GM18858 (cell line): ENCODE data around the gene GSAP.

Source experiments
- ATAC-seq: cut with Tn5 transposase; IDR thresholded peaks from one replicate; pipeline ENCODE4 v1.9.1; 2021; ENCODE audit not compliant: unreplicated experiment

GSAP gene, protein sequence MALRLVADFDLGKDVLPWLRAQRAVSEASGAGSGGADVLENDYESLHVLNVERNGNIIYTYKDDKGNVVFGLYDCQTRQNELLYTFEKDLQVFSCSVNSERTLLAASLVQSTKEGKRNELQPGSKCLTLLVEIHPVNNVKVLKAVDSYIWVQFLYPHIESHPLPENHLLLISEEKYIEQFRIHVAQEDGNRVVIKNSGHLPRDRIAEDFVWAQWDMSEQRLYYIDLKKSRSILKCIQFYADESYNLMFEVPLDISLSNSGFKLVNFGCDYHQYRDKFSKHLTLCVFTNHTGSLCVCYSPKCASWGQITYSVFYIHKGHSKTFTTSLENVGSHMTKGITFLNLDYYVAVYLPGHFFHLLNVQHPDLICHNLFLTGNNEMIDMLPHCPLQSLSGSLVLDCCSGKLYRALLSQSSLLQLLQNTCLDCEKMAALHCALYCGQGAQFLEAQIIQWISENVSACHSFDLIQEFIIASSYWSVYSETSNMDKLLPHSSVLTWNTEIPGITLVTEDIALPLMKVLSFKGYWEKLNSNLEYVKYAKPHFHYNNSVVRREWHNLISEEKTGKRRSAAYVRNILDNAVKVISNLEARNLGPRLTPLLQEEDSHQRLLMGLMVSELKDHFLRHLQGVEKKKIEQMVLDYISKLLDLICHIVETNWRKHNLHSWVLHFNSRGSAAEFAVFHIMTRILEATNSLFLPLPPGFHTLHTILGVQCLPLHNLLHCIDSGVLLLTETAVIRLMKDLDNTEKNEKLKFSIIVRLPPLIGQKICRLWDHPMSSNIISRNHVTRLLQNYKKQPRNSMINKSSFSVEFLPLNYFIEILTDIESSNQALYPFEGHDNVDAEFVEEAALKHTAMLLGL

DNA sequence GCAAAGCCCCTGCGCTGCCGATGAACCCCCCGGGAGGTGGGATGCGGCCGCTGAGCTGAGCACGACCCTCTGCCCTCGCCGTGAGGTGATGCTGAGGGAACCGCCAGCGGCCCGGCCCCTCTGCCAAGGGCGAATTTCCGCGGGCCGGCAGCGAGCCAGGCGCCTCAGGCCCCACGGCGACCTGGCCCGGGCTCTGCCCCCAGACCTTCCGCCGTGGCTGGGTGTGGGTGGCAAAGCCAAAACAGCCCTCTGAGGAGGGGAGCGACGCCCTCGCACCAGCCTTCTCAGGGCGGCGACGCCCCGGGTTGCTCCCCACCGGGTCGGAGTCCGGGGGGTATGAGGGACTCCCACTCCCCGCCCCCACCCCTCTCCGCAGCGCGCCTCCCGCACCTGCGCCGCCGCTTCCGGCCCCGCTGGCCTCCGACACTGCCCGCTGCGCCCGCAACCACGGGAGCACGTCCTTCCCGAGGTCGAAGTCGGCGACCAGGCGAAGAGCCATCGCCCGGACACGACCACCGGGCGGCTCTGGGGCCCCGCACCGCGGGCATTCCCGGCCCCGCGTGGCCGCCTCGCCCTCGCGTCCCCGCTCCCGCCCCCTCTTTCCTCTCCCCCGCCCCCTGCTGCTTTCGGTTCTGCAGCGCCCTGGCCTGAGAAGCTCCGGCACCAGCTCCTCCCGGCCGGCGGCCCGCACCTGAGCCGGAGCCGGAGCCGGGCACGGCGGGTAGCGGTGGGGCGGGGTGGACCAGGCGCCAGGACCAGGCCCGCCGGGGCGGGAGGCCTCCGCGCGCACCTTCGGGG, at the start of gene GSAP:
GSAP (minus strand) TSS at position 527 of the 798 bp plus-strand sequence; CDS start at position 499, 28 bp downstream.
- ATAC-seq: peak; percentile 41

DNA sequence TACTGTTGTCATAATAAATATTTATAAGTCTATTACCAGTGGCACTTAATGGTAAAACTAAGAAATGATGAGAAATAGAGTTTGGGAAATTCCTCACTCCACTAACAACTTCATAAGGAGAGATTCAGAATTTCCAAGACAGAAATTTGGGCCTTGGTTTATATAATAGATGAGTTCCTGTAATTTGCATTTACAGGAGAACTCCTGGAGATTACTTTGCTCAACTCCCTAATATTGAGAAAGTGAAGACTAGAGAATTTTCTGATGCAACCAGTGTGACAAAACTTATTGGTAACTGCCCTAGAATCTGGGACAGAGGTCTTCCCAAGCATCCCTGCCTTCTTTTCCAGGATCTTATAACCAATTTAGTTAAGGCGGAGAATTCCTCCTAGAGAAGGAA, 49.1 kb upstream of the GSAP start:
- no peak for ATAC-seq

DNA sequence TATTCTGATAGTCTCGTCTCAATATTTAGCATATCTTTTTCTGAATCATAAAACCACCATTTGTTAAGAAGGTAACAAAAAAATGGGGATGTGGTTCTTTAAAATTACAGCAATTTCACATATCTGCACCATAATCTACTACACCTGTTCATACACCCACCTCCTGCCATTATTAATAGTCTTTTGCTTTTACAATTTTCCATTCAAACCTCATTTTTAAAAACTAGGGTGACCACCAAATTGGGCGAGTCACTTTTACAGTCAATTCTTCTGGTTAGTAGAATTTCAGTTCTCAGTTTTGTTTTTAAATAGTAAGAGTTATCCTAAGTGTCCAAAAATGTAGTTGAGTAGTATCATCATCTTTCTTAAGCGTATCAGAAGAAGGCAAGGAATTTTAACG, 48.4 kb upstream of the GSAP start:
- peak; percentile 55 for ATAC-seq

DNA sequence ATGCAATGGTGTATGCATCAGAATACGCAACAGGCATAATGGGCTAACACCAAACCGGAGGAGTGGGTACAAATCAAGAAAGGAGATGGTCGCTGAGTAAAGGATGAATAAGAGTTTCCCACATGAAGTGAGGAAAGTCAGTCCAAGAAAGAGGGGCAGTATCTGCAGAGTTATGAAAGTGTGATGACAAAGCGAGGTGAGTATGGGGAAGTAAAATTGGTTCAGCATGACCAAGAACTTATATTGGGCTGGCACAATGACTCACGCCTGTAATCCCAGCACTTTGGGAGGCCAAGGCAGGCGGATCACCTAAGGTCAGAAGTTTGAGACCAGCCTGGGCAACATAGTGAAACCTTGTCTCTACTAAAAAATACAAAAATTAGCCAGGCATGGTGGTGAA, 47.5 kb upstream of the GSAP start:
- ATAC-seq: peak; percentile 60

DNA sequence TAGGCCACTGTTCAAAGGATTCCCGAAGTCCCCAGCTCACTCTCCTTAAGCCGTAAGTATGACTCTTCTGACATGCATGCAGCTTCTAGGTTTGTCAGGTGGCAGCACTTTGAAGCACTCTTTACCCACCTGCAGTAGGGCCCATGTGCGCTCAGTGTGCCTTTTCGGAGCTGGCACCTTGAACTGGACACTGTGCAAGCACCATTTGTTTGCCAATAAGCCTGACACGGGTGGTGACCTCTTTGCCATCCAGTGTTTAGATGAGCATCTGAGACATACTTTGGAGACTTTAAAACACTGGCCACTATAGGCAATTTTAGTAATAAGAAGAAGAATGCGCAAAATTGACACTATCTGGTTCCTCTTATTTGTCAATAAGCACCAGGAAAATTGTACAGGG, 45.7 kb upstream of the GSAP start:
- ATAC-seq: no peak

DNA sequence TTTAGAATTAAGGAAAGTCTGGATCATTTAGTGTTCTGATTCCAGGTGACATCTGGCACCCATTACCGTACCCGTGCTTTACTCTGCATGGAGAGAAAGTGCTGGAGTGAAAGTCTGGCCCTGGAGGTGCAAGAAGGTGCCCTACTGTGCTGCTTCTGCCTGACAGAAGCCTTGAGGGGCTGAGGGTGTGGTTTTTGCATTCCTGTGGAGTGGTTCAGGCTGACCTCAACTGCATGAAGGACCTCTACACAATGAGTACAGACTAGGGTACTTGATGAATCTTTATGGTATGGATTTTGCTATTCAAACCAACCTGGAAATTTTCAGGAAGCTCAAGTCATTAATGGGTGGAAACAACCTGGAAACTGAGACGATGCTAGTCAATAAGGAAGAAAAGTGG, 45.1 kb upstream of the GSAP start:
- ATAC-seq: no peak

DNA sequence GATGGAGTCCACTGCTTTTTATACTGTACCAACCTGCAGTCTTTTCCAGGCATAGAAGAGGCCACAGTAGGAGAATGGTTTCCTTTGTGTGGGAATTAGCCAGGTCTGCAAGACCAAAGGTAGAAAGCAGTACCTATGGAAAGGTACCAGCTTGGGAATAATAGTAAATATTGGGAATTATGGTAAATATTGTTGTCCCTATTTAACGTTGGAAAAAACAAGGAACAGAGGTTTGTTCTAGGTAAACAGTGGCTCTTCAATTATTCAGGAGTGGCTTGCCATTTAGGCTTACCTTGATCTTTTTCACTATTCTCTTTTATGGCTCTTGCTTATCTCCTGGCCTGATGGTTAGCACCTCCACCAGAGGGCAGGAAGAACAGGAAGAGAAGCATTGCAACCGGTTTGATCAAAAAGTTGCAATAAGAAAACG, 43.9 kb upstream of the GSAP start:
- ATAC-seq: no peak

DNA sequence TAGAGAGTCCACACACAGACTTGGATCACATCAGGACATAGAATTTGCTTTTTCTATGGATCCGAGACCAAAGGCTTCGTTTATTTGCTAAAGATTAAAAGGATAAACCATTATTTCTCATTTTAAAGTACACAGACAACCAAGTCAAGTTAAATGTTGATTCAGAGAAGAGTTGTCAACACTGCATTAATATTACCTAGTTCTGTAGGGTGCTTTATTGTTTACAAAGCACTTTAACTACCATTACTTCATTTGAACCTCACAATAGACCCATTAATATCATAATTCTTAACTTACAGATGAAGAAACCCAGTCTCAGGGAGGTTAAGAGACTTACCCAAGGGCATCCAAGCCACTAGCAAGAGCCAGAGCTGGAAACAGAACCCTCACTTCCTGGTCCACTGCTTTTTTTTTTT, 43.2 kb upstream of the GSAP start:
- ATAC-seq: no peak

DNA sequence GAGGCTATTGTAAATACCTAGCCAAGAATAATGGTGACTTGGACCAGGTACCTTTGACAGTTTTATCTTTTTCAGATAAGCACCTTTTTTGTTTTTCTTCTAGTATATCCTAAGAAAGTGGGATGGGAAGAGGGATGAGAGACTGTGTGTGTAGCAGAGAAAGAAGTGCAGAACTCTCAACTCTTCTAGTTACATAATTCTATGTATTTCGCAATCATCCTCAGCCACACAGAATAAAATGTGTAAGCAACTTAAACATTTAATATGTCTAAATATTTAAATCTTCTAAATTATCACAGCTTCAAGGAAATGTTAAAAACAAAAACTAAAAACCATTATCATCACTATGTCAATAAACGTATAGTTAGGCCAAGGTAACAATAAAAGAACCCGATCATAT, 42.6 kb upstream of the GSAP start:
- no peak for ATAC-seq

DNA sequence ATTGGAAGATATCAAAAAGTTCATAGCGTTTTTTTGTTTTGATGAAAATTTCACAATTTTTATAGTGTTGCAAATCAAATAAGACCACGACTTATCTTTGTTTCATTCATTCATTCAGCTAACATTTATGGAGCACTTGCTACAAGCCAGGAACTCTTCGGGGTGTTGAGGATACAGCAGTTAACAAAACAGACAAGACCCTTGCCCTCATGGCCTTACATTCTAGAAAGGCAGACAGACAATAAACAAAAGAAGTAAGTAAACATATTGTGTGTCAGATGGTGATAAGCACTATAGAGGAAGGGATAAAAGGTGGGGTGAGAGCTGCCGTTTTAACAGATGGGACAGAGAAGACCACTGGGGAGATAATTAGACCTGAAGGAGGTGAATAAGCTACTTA, 41.6 kb upstream of the GSAP start:
- ATAC-seq: no peak

DNA sequence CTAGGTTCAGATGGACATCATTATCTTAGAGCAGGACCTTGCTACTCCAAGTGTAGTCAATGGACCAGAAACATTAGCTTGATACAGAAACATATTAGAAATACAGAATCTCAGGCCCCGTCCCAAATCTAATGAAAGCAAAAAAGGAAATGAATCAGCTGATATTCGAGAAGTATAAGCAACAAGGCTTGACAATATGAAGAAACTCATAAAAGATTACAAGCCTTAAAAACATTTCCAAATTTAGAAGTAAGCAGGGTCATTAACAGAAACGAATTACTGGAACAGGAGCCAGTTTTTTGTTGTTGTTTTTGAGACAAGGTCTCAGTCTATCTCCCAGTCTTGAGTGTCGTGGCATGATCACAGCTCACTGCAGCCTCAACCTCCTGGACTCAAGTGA, 40.5 kb upstream of the GSAP start:
- ATAC-seq: no peak

DNA sequence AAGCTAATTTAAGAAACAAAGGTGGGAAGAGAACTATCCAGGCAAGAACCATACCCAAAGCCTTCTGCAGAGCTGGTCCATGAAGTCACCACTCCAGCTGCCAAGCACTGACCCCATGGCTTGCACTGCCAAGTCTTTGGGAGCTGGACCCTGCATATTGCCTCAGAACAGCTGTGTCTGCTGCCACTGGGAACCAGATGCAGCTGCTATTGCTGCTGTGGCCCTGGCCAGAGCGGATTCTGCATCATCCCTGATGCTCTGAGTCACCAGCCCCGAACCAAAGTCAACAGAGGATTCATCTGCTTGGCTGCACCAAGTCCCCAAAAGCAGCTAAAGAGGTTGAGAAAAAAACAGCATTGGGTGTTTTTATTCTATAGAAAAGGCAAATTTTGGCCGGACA, 39.2 kb upstream of the GSAP start:
- ATAC-seq: no peak

DNA sequence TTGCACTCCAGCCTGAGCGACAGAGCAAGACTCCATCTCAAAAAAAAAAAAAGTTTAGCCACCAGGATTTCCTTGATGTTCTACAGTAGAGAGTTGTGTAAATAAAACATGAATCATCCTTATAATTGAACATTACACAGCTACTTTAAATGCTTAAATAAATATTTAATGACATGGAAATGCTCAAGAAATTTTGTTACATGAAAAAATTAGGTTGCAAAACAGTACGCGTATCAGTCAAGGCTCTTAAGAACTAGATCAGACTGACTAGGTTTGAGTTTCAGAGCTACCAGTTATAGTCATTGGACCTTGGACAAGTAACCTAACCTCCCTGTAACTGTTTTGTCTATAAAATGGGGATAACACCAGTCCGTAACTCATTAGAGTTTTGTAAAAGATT, 38.7 kb upstream of the GSAP start:
- no peak for ATAC-seq

DNA sequence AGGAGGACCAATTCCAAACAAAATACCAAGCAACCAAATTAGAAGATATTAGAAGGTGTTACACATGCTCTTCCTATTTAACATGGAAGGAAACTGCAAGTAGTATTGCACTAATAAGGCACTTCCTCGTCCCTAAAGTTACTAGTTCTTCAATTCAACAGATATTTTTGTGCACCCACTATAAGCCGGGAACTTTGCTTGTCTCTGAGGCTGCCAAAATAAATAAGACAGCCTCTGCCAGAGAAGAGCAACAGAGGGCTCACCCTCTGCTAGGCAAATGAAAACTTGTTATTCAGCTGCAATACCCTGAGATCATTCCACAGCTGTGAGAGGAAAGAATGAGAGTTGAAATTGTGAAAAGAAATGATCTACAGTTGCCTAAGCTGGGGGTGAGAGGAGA, 37.4 kb upstream of the GSAP start:
- no peak for ATAC-seq

DNA sequence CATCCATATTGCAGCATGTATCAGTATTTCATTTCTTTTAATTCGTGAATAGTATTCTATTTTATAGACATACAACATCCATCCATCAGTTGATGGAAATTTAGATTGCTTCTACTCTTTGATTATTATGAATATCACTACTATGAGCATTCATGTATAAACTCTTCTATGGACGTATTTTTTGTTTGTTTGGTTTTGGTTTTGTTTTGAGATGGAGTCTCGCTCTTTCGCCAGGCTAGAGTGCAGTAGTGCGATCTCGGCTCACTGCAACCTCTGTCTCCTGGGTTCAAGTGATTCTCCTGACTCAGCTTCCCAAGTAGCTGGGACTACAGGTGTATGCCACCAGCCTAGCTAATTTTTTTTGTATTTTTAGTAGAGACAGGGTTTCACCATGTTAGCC, 35.8 kb upstream of the GSAP start:
- peak; percentile 77 for ATAC-seq

DNA sequence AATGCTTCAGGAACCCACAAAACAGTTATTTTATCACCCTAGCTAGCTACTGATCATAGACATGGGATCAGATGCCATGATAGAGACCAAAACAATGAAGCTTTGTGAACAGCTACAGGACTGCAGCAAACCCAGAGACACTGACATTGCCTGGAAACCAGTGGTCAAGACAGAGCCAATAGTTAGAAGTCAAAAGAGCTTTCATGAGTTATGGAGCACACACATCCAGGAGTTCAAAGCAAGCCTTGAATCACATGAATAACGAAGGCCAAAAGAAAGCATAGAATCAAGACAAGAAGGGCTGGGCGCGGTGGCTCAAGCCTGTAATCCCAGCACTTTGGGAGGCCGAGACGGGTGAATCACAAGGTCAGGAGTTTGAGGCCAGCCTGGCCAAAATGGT, 34.5 kb upstream of the GSAP start:
- ATAC-seq: no peak

DNA sequence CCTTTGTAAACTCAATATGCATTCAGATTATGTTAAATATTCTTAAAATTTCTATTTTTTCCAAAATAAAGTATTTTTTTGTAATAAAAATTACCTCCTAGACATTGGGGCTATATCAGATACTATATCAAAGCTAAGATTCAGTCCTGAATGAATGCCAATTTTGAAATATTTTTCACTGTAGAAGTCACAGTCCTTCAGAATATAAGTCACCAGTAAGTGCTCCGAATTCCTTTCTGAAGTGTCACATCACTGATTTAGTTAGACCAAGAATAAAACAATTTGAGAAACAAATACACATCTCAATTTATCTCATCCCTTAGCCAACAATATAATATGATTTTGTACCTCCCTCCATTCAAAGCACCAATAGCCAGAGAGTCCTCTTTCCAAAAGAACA, 33.9 kb upstream of the GSAP start:
- ATAC-seq: no peak

DNA sequence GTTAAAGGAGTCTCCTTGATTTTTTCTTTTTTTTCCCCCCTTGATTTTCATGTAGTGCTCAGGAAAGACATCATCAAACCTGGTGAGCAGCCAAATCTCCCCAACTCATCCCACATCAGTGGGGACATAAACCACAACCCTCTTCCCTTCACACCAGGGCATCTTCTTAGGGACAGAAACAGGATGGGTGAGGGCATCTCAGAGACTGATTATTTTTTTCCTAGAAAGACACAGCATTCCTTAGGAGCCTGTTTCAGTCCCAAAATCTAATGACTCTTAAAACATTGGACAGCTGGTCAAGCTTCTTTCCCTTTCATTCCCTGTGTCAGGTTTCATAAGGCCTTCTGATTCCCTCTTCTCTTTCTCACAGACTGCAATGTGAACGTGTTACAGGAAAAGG, 31.5 kb upstream of the GSAP start:
- ATAC-seq: no peak

DNA sequence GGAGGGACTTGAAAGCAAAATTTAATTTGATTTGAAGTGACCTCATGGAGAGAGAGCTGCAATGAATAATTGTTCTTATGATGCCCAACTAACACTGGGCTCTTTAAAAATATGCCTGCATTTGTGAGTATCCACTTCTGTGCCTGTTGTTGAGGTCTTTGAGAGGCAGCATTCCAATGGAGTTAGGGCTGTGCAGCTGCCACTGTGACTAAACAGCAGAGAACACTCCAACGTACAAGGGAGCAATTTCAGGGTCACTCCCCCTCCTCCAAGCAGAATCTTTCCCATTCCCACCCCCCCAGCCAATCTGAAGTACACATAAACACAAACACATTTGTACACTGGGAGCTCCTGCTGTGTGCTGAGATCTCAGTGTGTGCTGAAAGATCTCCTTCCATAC, 28.0 kb upstream of the GSAP start:
- ATAC-seq: no peak

DNA sequence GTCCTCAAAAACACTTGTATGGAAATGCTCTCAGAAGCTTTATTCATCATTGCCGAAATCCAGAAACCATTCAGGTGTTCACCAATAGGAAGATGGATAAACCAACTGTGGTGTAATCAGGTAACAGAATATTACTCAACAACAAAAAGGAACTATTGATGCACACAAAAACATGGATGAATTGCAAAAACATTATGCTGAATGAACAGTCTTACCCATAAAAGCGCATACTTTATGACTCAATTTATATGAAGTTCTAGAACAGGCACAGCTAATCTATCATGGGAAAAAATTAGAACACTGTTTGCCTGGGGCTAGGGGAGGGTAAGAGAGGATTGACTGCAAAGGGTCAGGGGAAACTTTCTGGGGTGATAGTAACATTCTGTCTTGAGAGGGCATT, 26.9 kb upstream of the GSAP start:
- ATAC-seq: no peak

DNA sequence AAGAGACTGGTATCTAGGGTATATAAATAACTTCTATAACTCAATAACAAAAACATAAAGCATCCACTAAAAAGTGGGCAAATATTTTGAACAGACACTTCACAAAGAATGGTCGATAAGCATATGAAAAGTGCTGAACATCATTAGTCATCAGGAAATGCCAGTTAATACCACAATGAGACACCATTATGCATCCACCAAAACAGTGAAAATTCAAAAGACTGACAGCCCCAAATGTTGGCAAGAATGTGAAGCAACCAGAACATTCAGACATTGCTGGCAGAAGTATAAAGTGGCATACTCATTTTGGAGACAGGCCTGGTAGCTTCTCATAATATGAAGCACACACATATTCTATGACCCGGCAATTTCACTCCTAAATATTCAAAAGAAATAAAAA, 26.5 kb upstream of the GSAP start:
- ATAC-seq: no peak
